ENCODE data around the gene ANKS1B.

The ANKS1B gene

GRCh38 chr12:99387661-99388060 is 597.1 kb downstream of the ANKS1B start:
- no peak overlapping the region for H3K4me3 ChIP-seq (ENCODE audit: control insufficient read depth, low read depth, low read length)
- TF ChIP-seq CTCF (conservative IDR thresholded peaks at IDR 0.05; ENCODE audit: control insufficient read depth, insufficient read depth, low read depth, low read length), result no peak
- no peak for DNase-seq (ENCODE audit: low read depth)

GRCh38 chr12:99386907-99387306 is 597.8 kb downstream of the ANKS1B start:
- peak; percentile 43 for TF ChIP-seq CTCF (conservative IDR thresholded peaks at IDR 0.05; ENCODE audit: control insufficient read depth, insufficient read depth, low read depth, low read length)
- peak; percentile 51 for DNase-seq (ENCODE audit: low read depth)

GRCh38 chr12:99383258-99383657 is 601.5 kb downstream of the ANKS1B start:
- no peak for TF ChIP-seq CTCF (conservative IDR thresholded peaks at IDR 0.05; ENCODE audit: control insufficient read depth, insufficient read depth, low read depth, low read length)
- no peak overlapping the region for H3K4me3 ChIP-seq (ENCODE audit: control insufficient read depth, low read depth, low read length)
- no peak for DNase-seq (ENCODE audit: low read depth)

More at GRCh38 chr12:99386907-99387306, 597.8 kb downstream of the ANKS1B start:
- no peak overlapping the region for H3K4me3 ChIP-seq (ENCODE audit: control insufficient read depth, low read depth, low read length)

GRCh38 chr12:99381992-99382391 is 602.7 kb downstream of the ANKS1B start:
- no peak for DNase-seq (ENCODE audit: low read depth)
- no peak overlapping the region for H3K4me3 ChIP-seq (ENCODE audit: control insufficient read depth, low read depth, low read length)
- no peak for TF ChIP-seq CTCF (conservative IDR thresholded peaks at IDR 0.05; ENCODE audit: control insufficient read depth, insufficient read depth, low read depth, low read length)

GRCh38 chr12:99380701-99381100 is 604.0 kb downstream of the ANKS1B start:
- H3K4me3 ChIP-seq (ENCODE audit: control insufficient read depth, low read depth, low read length), result no peak overlapping the region
- DNase-seq (ENCODE audit: low read depth), result no peak
- TF ChIP-seq CTCF (conservative IDR thresholded peaks at IDR 0.05; ENCODE audit: control insufficient read depth, insufficient read depth, low read depth, low read length), result no peak

- no peak for TF ChIP-seq CTCF (conservative IDR thresholded peaks at IDR 0.05; ENCODE audit: control insufficient read depth, insufficient read depth, low read depth, low read length)
Observed at GRCh38 chr12:99374023-99374422, 610.7 kb downstream of the ANKS1B start.

More at GRCh38 chr12:99374023-99374422, 610.7 kb downstream of the ANKS1B start:
- no peak overlapping the region for H3K4me3 ChIP-seq (ENCODE audit: control insufficient read depth, low read depth, low read length)
- DNase-seq (ENCODE audit: low read depth), result no peak

All from fibroblast of mammary gland (primary cell).